CD14-positive monocyte (primary cell): Measurements from ENCODE around the gene PIP5K1B. TPM values are rescaled to one million over a fixed set of nuclear protein-coding genes. Genes with fewer than 3 reads are reported as not detected.

Source experiments
- DNase-seq, 3 donors: peaks; one replicate each; pipeline ENCODE4 v3.0.0-alpha.2; 2011 to 2022
- H2AFZ ChIP-seq: 2 replicates; pipeline ENCODE4 v1.6.0; 2012; ENCODE audit warnings: mild to moderate bottlenecking, low read depth, low read length, inconsistent platforms; ENCODE audit not compliant: insufficient read depth, poor library complexity, severe bottlenecking
- H3K27ac ChIP-seq, 2 donors: 1 replicate in 1 of 2; 2 replicates in 1 of 2; pipeline ENCODE4 v1.5.1; 2012 to 2013; ENCODE audit warnings: low read length in 2 of 2, control low read depth in 1 of 2, inconsistent platforms in 1 of 2, low read depth in 1 of 2, mild to moderate bottlenecking in 1 of 2
- H3K27me3 ChIP-seq, 2 donors: one replicate each; pipeline versions ENCODE4 v1.6.0 to v1.6.1; 2011 to 2013; ENCODE audit warnings: low read length in 2 of 2; ENCODE audit not compliant: control insufficient read depth in 2 of 2, insufficient read depth in 2 of 2
- H3K36me3 ChIP-seq, 2 donors: replicated peaks in 1 of 2; 1 replicate in 1 of 2; 2 replicates in 1 of 2; pipeline versions ENCODE4 v1.5.1 to v1.6.1; 2012 to 2013; ENCODE audit warnings: low read length in 2 of 2, control low read depth in 1 of 2, inconsistent platforms in 1 of 2, mild to moderate bottlenecking in 1 of 2; ENCODE audit not compliant: insufficient read depth in 2 of 2, control insufficient read depth in 1 of 2
- H3K4me1 ChIP-seq, 2 donors: 1 replicate in 1 of 2; 2 replicates in 1 of 2; pipeline versions ENCODE4 v1.5.1 to v1.6.1; 2012 to 2013; ENCODE audit warnings: low read length in 2 of 2, control low read depth in 1 of 2, inconsistent platforms in 1 of 2, mild to moderate bottlenecking in 1 of 2, moderate library complexity in 1 of 2; ENCODE audit not compliant: insufficient read depth in 2 of 2, control insufficient read depth in 1 of 2
- H3K4me2 ChIP-seq: replicated peaks from 2 replicates; pipeline ENCODE3; 2012; ENCODE audit warnings: low read length, moderate library complexity, mild to moderate bottlenecking; ENCODE audit not compliant: poor library complexity, severe bottlenecking; ENCODE audit errors: extremely low read depth
- H3K4me3 ChIP-seq, 3 experiments: fragments of 200-600 bp in 1 of 3; sonication (generic) in 1 of 3; replicated peaks in 1 of 3; 1 replicate in 2 of 3; 2 replicates in 1 of 3; pipeline ENCODE4 v1.5.1; 2011 to 2013; ENCODE audit warnings: low read length in 3 of 3, mild to moderate bottlenecking in 3 of 3, control low read depth in 2 of 3, low read depth in 2 of 3, inconsistent platforms in 1 of 3, moderate library complexity in 1 of 3
- H3K79me2 ChIP-seq: 2 replicates; pipeline ENCODE4 v1.6.0; 2012; ENCODE audit warnings: mild to moderate bottlenecking, control low read depth, inconsistent platforms, low read length, moderate library complexity; ENCODE audit not compliant: insufficient read depth
- H3K9ac ChIP-seq: 2 replicates; pipeline ENCODE4 v1.6.0; 2017; ENCODE audit warnings: low read length, mild to moderate bottlenecking; ENCODE audit not compliant: insufficient read depth, poor library complexity, severe bottlenecking
- H3K9me3 ChIP-seq, 2 donors: replicated peaks in 1 of 2; 1 replicate in 1 of 2; 2 replicates in 1 of 2; pipeline versions ENCODE4 v1.5.1 to v1.6.1; 2012 to 2013; ENCODE audit warnings: low read length in 2 of 2, control low read depth in 1 of 2; ENCODE audit not compliant: control insufficient read depth in 1 of 2, insufficient read depth in 1 of 2
- H4K20me1 ChIP-seq: 2 replicates; pipeline ENCODE4 v1.6.0; 2012; ENCODE audit warnings: mild to moderate bottlenecking, low read length, control low read depth, moderate library complexity; ENCODE audit not compliant: insufficient read depth
- H3K27ac Mint-ChIP-seq, 7 donors: one replicate each; pipeline ENCODE4 v1.8.0; 2020; ENCODE audit warnings: mild to moderate bottlenecking in 7 of 7, mixed read lengths in 7 of 7, moderate library complexity in 6 of 7, inconsistent platforms in 2 of 7
- H3K27me3 Mint-ChIP-seq, 3 donors: one replicate each; pipeline ENCODE4 v1.8.0; 2021 to 2022; ENCODE audit warnings: low read depth in 3 of 3, mild to moderate bottlenecking in 3 of 3, mixed read lengths in 3 of 3, moderate library complexity in 3 of 3, inconsistent platforms in 1 of 3
- H3K36me3 Mint-ChIP-seq, 2 donors: one replicate each; pipeline ENCODE4 v1.8.0; 2020; ENCODE audit warnings: mixed read lengths in 2 of 2, inconsistent platforms in 1 of 2, mild to moderate bottlenecking in 1 of 2
- H3K4me1 Mint-ChIP-seq: one replicate; pipeline ENCODE4 v1.8.0; 2020; ENCODE audit warnings: mild to moderate bottlenecking, mixed read lengths
- H3K4me3 Mint-ChIP-seq, 2 donors: one replicate each; pipeline ENCODE4 v1.8.0; 2020; ENCODE audit warnings: mild to moderate bottlenecking in 2 of 2, mixed read lengths in 2 of 2, moderate library complexity in 1 of 2
- H3K9me3 Mint-ChIP-seq, 7 donors: one replicate each; pipeline ENCODE4 v1.8.0; 2020 to 2022; ENCODE audit warnings: mixed read lengths in 7 of 7, mild to moderate bottlenecking in 6 of 7, moderate library complexity in 6 of 7, inconsistent platforms in 2 of 7
- WGBS: methylation state at CpG from one replicate; pipeline ENCODE4 v1.1.5; 2013; ENCODE audit warnings: missing lambda C conversion rate; ENCODE audit not compliant: insufficient coverage; 5-methylcytosine and 5-hydroxymethylcytosine counted together
- intact Hi-C, 2 donors: fragments of 100-400 bp; cut with micrococcal nuclease; formaldehyde crosslinking; loops; one replicate each; pipeline versions ENCODE4 v1.15.0 to v1.15.1; 2023
- polyA plus RNA-seq, 3 donors: library from polyadenylated mRNA; depleted of rRNA in 1 of 3; unstranded in 2 of 3; stranded (reverse) in 1 of 3; fragments of 300-500 nt in 2 of 3; fragments of >200 nt in 1 of 3; fragmentation: Illumina TruSeq in 2 of 3; gene quantifications; 1 replicate in 2 of 3; 2 replicates in 1 of 3; pipeline ENCODE4 v1.2.3, GENCODE V29; 2012 to 2021
- TF ChIP-seq, protein P1 (sequence below): fragments of 200-600 bp; IDR thresholded peaks from one replicate; pipeline ENCODE4 v1.8.0; 2022; ENCODE audit warnings: antibody characterized with exemption, mild to moderate bottlenecking

The PIP5K1B gene
- polyA plus RNA-seq, 3 donors, result 0.18 to 4.1 (median 0.87) TPM

DNA sequence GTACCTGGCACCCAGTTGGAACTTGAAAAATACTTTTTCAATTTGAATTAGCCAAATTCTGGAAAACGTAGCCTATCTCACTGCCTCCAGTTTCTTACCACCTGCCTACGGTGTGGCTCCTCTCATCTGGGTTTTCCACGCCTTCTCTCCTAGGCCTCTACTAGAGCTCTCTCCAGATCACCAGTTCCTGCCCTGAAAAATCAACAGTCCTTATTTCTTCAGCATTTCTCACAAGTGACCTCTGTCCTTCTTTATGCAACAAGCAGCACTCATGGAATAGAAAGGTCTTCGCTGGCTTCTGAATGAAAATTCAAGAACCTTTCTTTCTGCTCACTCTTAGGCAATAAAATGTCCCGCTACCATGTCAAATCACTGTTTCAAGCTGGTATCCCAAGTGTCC is 64.8 kb downstream of the PIP5K1B start:
- no peaks in the 10 kb centered on the region for H3K4me1 Mint-ChIP-seq
- peaks cover 0 to 2% of the 10 kb centered on the region in 2 donors for H3K36me3 Mint-ChIP-seq
- H3K36me3 ChIP-seq, result no peaks in the 10 kb centered on the region
- H3K79me2 ChIP-seq, result no peaks in the 10 kb centered on the region
- no peaks in the 10 kb centered on the region for H3K9me3 Mint-ChIP-seq
- TF ChIP-seq, protein P1, sequence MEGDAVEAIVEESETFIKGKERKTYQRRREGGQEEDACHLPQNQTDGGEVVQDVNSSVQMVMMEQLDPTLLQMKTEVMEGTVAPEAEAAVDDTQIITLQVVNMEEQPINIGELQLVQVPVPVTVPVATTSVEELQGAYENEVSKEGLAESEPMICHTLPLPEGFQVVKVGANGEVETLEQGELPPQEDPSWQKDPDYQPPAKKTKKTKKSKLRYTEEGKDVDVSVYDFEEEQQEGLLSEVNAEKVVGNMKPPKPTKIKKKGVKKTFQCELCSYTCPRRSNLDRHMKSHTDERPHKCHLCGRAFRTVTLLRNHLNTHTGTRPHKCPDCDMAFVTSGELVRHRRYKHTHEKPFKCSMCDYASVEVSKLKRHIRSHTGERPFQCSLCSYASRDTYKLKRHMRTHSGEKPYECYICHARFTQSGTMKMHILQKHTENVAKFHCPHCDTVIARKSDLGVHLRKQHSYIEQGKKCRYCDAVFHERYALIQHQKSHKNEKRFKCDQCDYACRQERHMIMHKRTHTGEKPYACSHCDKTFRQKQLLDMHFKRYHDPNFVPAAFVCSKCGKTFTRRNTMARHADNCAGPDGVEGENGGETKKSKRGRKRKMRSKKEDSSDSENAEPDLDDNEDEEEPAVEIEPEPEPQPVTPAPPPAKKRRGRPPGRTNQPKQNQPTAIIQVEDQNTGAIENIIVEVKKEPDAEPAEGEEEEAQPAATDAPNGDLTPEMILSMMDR, result no peak
- WGBS, result 91% methylated on average over 4 of the region's 5 CpGs
- intact Hi-C loops, result no loop called here
- H4K20me1 ChIP-seq, result no peaks in the 10 kb centered on the region
- no peak overlapping the region for H3K4me3 ChIP-seq
- no peak overlapping the region for H3K4me2 ChIP-seq
- no peak overlapping the region for H3K27ac ChIP-seq
- H2AFZ ChIP-seq, result no peak overlapping the region
- peaks cover 0 to 2% (median 0%) of the 10 kb centered on the region in 3 donors for H3K27me3 Mint-ChIP-seq
- H3K27ac Mint-ChIP-seq, result no peak overlapping the region
- H3K9ac ChIP-seq, result no peak overlapping the region
- H3K4me1 ChIP-seq, result no peaks in the 10 kb centered on the region
- no peak overlapping the region for H3K4me3 Mint-ChIP-seq
- no peaks in the 10 kb centered on the region for H3K9me3 ChIP-seq
- no peaks in the 10 kb centered on the region for H3K27me3 ChIP-seq
- no peak for DNase-seq

DNA sequence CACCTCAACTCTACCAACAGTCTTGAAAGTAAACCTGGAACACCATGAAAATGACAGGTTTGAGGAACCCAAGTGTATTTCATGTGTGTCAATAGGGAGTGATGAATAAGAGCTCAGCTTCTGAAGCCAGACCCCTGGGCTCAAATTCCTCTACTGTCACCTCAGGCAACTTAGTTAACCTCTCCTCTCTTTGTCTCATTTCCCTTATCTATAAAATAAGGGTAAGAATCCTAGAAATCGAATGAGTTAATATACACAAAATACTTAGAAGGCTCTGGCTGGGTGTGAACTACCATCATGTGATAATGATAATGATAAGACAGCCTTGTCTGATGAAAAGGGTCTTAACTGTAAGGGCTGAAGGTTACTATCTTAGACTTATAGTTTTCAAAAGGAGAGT is 66.3 kb downstream of the PIP5K1B start:
- H3K9ac ChIP-seq, result no peak overlapping the region
- Mint-ChIP-seq H3K27ac (no peak overlapping the region), H3K9me3 (no peaks in the 10 kb centered on the region), H3K36me3 (peaks cover 0 to 2% of the 10 kb centered on the region in 2 donors), H3K4me3 (no peak overlapping the region), H3K27me3 (peaks cover 0 to 2% (median 0%) of the 10 kb centered on the region in 3 donors), H3K4me1 (no peaks in the 10 kb centered on the region)
- no peak overlapping the region for H2AFZ ChIP-seq
- intact Hi-C loops, result no loop called here
- no CpG with 5 or more reads among the region's 1 CpG for WGBS
- no peak overlapping the region for H3K27ac ChIP-seq
- no peaks in the 10 kb centered on the region for H3K27me3 ChIP-seq
- H3K36me3 ChIP-seq, result no peaks in the 10 kb centered on the region
- TF ChIP-seq, protein P1, result no peak
- H3K4me2 ChIP-seq, result no peak overlapping the region
- no peaks in the 10 kb centered on the region for H4K20me1 ChIP-seq
- no peaks in the 10 kb centered on the region for H3K9me3 ChIP-seq
- DNase-seq, result no peak
- no peak overlapping the region for H3K4me3 ChIP-seq
- no peaks in the 10 kb centered on the region for H3K4me1 ChIP-seq
- no peaks in the 10 kb centered on the region for H3K79me2 ChIP-seq
